ENCODE data around the gene OPRM1.

- no peak for TF ChIP-seq REST (IDR thresholded peaks at IDR 0.05)
- TF ChIP-seq, protein P1, sequence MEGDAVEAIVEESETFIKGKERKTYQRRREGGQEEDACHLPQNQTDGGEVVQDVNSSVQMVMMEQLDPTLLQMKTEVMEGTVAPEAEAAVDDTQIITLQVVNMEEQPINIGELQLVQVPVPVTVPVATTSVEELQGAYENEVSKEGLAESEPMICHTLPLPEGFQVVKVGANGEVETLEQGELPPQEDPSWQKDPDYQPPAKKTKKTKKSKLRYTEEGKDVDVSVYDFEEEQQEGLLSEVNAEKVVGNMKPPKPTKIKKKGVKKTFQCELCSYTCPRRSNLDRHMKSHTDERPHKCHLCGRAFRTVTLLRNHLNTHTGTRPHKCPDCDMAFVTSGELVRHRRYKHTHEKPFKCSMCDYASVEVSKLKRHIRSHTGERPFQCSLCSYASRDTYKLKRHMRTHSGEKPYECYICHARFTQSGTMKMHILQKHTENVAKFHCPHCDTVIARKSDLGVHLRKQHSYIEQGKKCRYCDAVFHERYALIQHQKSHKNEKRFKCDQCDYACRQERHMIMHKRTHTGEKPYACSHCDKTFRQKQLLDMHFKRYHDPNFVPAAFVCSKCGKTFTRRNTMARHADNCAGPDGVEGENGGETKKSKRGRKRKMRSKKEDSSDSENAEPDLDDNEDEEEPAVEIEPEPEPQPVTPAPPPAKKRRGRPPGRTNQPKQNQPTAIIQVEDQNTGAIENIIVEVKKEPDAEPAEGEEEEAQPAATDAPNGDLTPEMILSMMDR (IDR thresholded peaks at IDR 0.05; ENCODE audit: low read depth, low read length, missing input control): no peak
- TF ChIP-seq EGR1 (IDR thresholded peaks at IDR 0.05; ENCODE audit: low read depth in 2 of 2): no peak
- TF ChIP-seq, protein P2, sequence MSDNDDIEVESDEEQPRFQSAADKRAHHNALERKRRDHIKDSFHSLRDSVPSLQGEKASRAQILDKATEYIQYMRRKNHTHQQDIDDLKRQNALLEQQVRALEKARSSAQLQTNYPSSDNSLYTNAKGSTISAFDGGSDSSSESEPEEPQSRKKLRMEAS (IDR thresholded peaks at IDR 0.05): no peak
- no peak for TF ChIP-seq SP1 (IDR thresholded peaks at IDR 0.05)
- TF ChIP-seq, protein P3, sequence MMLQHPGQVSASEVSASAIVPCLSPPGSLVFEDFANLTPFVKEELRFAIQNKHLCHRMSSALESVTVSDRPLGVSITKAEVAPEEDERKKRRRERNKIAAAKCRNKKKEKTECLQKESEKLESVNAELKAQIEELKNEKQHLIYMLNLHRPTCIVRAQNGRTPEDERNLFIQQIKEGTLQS (IDR thresholded peaks at IDR 0.05): no peak
- TF ChIP-seq YY1 (IDR thresholded peaks at IDR 0.05): no peak
- no peak for TF ChIP-seq HNF4A (conservative IDR thresholded peaks at IDR 0.05)
- TF ChIP-seq TAF1 (conservative IDR thresholded peaks at IDR 0.05): no peak
- no peak for TF ChIP-seq FOXA1 (IDR thresholded peaks at IDR 0.05)
- TF ChIP-seq RAD21 (IDR thresholded peaks at IDR 0.05): no peak
- TF ChIP-seq JUND (IDR thresholded peaks at IDR 0.05): no peak
- TF ChIP-seq GABPA (IDR thresholded peaks at IDR 0.05 in 1 of 2, conservative IDR thresholded peaks at IDR 0.05 in 1 of 2): no peak
- no peak for TF ChIP-seq RXRA (IDR thresholded peaks at IDR 0.05)
Measured at GRCh38 chr6:154070657-154071056, 31.6 kb downstream of the OPRM1 start.

Data from liver (tissue), 3 donors.